Calu3 (cell line): Measurements from ENCODE around the gene JDP2. TPM values are rescaled to one million over a fixed set of nuclear protein-coding genes. Genes with fewer than 3 reads are reported as not detected.

Experiments
- BruUV-seq: library from RNA; stranded (reverse); fragments of 400-500 nt; replicated peaks from 2 replicates; lab custom pipeline; 2021; lab: Mats Ljungman, UMichigan
- CTCF ChIA-PET: fragments of 300-600 bp; sonication (Branson Sonifier 250); formaldehyde crosslinking; loops from one replicate; lab custom pipeline; 2022; ENCODE audit warnings: antibody characterized with exemption; lab: Charles Lee
- DNase-seq: peaks from one replicate; pipeline ENCODE4 v3.0.0; 2022
- H3K27ac Mint-ChIP-seq: one replicate; pipeline ENCODE4 v1.8.0; 2022; ENCODE audit warnings: mixed read lengths; ENCODE audit not compliant: unreplicated experiment
- H3K27me3 Mint-ChIP-seq: one replicate; pipeline ENCODE4 v1.8.0; 2022; ENCODE audit warnings: mixed read lengths; ENCODE audit not compliant: unreplicated experiment
- H3K36me3 Mint-ChIP-seq: one replicate; pipeline ENCODE4 v1.8.0; 2022; ENCODE audit warnings: mild to moderate bottlenecking, moderate library complexity, mixed read lengths; ENCODE audit not compliant: insufficient read depth, unreplicated experiment
- H3K4me1 Mint-ChIP-seq: one replicate; pipeline ENCODE4 v1.8.0; 2022; ENCODE audit warnings: mild to moderate bottlenecking, low read depth, mixed read lengths; ENCODE audit not compliant: unreplicated experiment
- H3K4me3 Mint-ChIP-seq: one replicate; pipeline ENCODE4 v1.8.0; 2022; ENCODE audit warnings: mild to moderate bottlenecking, low read depth, moderate library complexity, mixed read lengths; ENCODE audit not compliant: unreplicated experiment
- H3K9me3 Mint-ChIP-seq: one replicate; pipeline ENCODE4 v1.8.0; 2022; ENCODE audit warnings: low read depth, mixed read lengths; ENCODE audit not compliant: unreplicated experiment
- CTCF ChIP-seq: fragments of 200-600 bp; IDR thresholded peaks from one replicate; pipeline ENCODE4 v1.8.0; 2022; ENCODE audit warnings: antibody characterized with exemption; ENCODE audit not compliant: unreplicated experiment
- intact Hi-C: fragments of 100-400 bp; cut with micrococcal nuclease; formaldehyde crosslinking; loops from one replicate; pipeline ENCODE4 v1.10.0; 2022; ENCODE audit not compliant: unreplicated experiment
- total RNA-seq: library from RNA; stranded (reverse); gene quantifications from 2 replicates; pipeline ENCODE4 v1.2.3, GENCODE V29; 2022

JDP2 gene
- total RNA-seq, 1 experiment from 2014 or later, result 24.1 TPM

- CTCF ChIA-PET, result no interaction called here
- DNase-seq, result no peak
- Mint-ChIP-seq H3K4me1 (peaks cover 5% of the 10 kb centered on the region), H3K36me3 (no peaks in the 10 kb centered on the region), H3K9me3 (no peaks in the 10 kb centered on the region), H3K4me3 (no peak overlapping the region), H3K27ac (no peak overlapping the region), H3K27me3 (no peaks in the 10 kb centered on the region)
- intact Hi-C loops, result no loop called here
- no TSS peak for BruUV-seq
- TF ChIP-seq CTCF, result no peak
Observed at GRCh38 chr14:75495399-75495798, 67.6 kb downstream of the JDP2 start.

- Mint-ChIP-seq H3K9me3 (no peaks in the 10 kb centered on the region), H3K27ac (no peak overlapping the region), H3K36me3 (no peaks in the 10 kb centered on the region), H3K27me3 (no peaks in the 10 kb centered on the region), H3K4me3 (no peak overlapping the region), H3K4me1 (peaks cover 5% of the 10 kb centered on the region)
- CTCF ChIA-PET, result no interaction called here
- DNase-seq, result no peak
- TF ChIP-seq CTCF, result no peak
- BruUV-seq, result no TSS peak
- intact Hi-C loops, result no loop called here
Observed at GRCh38 chr14:75495882-75496281, 68.1 kb downstream of the JDP2 start.

GRCh38 chr14:75496755-75497154, 68.9 kb downstream of the JDP2 start:
- CTCF ChIA-PET, result no interaction called here
- H3K27ac Mint-ChIP-seq, result no peak overlapping the region
- intact Hi-C loops, result no loop called here
- H3K4me1 Mint-ChIP-seq, result peaks cover 5% of the 10 kb centered on the region
- TF ChIP-seq CTCF, result no peak
- BruUV-seq, result no TSS peak
- H3K9me3 Mint-ChIP-seq, result no peaks in the 10 kb centered on the region
- no peaks in the 10 kb centered on the region for H3K36me3 Mint-ChIP-seq
- no peaks in the 10 kb centered on the region for H3K27me3 Mint-ChIP-seq
- no peak overlapping the region for H3K4me3 Mint-ChIP-seq
- DNase-seq, result no peak

- Mint-ChIP-seq H3K27me3 (no peaks in the 10 kb centered on the region), H3K4me1 (peaks cover 5% of the 10 kb centered on the region), H3K9me3 (no peaks in the 10 kb centered on the region), H3K36me3 (no peaks in the 10 kb centered on the region), H3K4me3 (no peak overlapping the region), H3K27ac (no peak overlapping the region)
- intact Hi-C loops, result no loop called here
- DNase-seq, result no peak
- CTCF ChIA-PET, result no interaction called here
- BruUV-seq, result no TSS peak
- TF ChIP-seq CTCF, result no peak
Observed at GRCh38 chr14:75497191-75497590, 69.4 kb downstream of the JDP2 start.

GRCh38 chr14:75497701-75498100, 69.9 kb downstream of the JDP2 start:
- TF ChIP-seq CTCF, result no peak
- DNase-seq, result no peak
- BruUV-seq, result no TSS peak
- H3K9me3 Mint-ChIP-seq, result no peaks in the 10 kb centered on the region
- H3K27ac Mint-ChIP-seq, result no peak overlapping the region
- H3K4me1 Mint-ChIP-seq, result peaks cover 5% of the 10 kb centered on the region
- intact Hi-C loops, result no loop called here
- H3K4me3 Mint-ChIP-seq, result no peak overlapping the region
- H3K27me3 Mint-ChIP-seq, result no peaks in the 10 kb centered on the region
- H3K36me3 Mint-ChIP-seq, result no peaks in the 10 kb centered on the region
- CTCF ChIA-PET, result interaction anchor here (0.6 kb wide), 1 partner anchor 164 kb away, joined by 4 read pairs; no protein-coding TSS in a partner anchor
